ENCODE data around the gene ZNF750.
A peak's percentile ranks its signal among the peaks of the same experiment; 100 is the strongest.
"Not testable (repeated sequence)": the region's sequence is repeated elsewhere in the genome, so short reads cannot be mapped to it uniquely, and the experiment has no call there.

ZNF750 gene

GRCh38 chr17:82790391-82790790, 49.4 kb downstream of the ZNF750 start:
- DNase-seq = no peak

- no peak for DNase-seq
These were observed 50.0 kb downstream of the ZNF750 start for GRCh38 chr17:82789806-82790205.

GRCh38 chr17:82789051-82789592, 50.7 kb downstream of the ZNF750 start:
- DNase-seq = no peak

GRCh38 chr17:82788206-82789001, 51.4 kb downstream of the ZNF750 start:
- DNase-seq = no peak

GRCh38 chr17:82787081-82787848, 52.6 kb downstream of the ZNF750 start:
- no peak for DNase-seq

GRCh38 chr17:82786427-82786826, 53.4 kb downstream of the ZNF750 start:
- DNase-seq = no peak

- not testable (repeated sequence) for DNase-seq
These were observed 54.2 kb downstream of the ZNF750 start for GRCh38 chr17:82785581-82785980.

- DNase-seq = no peak
These were observed 56.3 kb downstream of the ZNF750 start for GRCh38 chr17:82783498-82783897.

GRCh38 chr17:82782657-82783207, 57.1 kb downstream of the ZNF750 start:
- DNase-seq = no peak

GRCh38 chr17:82781894-82782274, 57.9 kb downstream of the ZNF750 start:
- DNase-seq = peak; percentile 86

GRCh38 chr17:82780971-82781893, 58.6 kb downstream of the ZNF750 start:
- no peak for DNase-seq

GRCh38 chr17:82780195-82780594, 59.6 kb downstream of the ZNF750 start:
- DNase-seq = no peak

GRCh38 chr17:82779541-82779940, 60.3 kb downstream of the ZNF750 start:
- DNase-seq = no peak
